Activated naive CD4-positive, alpha-beta T cell treated with Interleukin-2 at 50 U/mL for 16 hours (primary cell): ENCODE data around the gene TBL1X.
"Not testable (repeated sequence)": the region's sequence is repeated elsewhere in the genome, so short reads cannot be mapped to it uniquely, and the experiment has no call there.

Experiments
- DNase-seq: peaks from one replicate; pipeline ENCODE4 v3.0.0-alpha.2; 2020

TBL1X gene

DNA sequence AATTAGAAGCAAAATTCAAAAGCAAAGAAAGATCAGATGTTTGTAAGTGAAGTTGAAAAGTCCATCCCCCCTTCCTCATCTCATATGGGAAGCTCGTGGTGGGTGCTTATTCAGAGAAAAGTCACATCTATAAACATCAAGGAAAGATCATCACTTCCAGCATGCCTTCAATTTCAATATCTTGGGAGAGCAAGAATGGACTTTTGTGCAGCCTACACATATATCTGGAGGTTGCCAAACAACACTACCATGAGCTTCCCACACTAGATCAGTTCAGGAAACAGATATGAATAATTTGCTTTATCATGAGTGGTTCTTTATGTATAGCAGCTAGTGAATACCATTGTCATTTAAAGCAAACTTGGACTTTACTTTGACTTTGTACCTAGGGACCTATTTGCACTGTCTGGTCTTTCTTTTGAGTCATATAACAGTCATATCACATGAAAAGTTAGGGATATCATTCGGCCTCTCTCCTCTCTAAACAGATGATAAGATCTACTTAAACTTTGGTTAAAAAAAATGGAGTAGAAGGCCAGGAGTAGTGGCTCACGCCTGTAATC lies 5.6 kb upstream of the TBL1X start:
- no peak for DNase-seq

DNA sequence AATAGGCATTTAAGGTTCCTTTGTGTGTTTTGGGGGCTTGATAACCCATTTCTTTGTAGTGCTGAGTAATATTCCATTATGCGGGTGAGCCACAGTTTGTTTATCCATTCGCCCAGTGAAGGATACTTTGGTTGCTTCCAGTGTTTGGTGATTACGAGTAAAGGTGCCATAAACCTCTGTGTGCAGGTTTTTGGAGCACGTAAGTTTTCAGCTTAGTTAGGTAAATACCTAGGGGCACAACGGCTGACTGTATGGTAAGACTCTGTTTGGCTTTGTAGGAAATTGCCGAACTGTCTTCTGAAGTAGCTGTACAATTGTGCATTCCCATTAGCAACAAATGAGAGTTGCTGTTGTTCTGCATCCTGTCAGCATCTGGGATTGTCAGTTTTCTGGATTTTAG lies 3.8 kb upstream of the TBL1X start:
- DNase-seq = no peak

DNA sequence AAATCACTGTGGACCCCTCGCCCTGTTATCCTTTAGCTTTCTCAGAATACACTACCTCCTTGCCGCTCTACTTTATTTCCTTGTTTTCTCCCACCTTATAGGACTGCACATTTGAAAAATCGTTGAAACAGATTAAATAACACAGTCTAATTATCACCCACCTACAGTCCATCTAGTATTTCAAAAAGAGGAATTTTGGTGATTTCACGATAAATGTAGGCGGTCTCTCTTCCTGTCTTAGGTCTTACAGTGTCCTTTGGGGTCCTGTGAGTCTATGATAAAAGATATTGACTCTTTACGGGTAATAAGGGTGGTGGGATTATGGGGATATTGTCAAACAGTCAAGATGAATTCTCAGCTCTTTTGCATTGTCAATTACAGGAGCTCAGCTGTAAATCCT lies 2.4 kb upstream of the TBL1X start:
- no peak for DNase-seq

DNA sequence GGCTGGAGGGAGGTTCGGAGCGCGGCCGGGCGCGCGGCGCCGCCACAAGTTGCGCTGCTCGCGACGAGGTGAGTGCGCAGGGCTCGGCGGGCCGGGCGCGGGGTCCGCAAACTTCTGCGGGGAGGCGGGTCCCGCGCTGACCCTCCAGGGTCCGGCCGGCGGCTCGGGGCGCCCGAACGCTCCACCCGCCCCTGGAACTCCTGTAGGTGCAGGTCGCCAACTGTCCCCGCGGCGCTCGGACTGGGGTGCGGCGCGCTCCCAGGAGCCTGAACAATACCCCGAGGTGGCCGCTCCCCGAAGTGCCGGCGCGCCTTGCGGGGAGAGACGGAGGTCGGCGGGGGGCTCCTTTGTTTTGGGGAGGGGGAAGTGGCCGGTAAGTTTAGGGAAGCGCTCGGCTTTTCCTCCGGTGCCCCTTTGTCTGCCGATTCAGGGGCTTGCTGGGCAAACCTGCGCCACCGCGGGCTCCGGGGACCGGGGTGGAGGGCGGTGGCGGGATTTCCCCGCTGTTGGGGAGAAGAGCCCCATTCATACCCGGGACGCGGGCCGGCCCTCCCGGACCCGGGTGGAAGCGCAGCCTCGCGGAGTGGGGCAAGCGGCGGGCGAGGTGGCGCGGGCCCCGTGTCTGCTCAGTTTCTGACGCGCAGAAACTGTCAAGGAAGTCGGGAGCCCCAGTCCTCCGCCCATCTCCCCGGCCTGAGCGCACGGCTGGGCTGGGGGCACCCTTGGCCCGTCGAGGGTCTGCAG lies 694 bp downstream of the TBL1X start:
- peak; percentile 42 for DNase-seq

DNA sequence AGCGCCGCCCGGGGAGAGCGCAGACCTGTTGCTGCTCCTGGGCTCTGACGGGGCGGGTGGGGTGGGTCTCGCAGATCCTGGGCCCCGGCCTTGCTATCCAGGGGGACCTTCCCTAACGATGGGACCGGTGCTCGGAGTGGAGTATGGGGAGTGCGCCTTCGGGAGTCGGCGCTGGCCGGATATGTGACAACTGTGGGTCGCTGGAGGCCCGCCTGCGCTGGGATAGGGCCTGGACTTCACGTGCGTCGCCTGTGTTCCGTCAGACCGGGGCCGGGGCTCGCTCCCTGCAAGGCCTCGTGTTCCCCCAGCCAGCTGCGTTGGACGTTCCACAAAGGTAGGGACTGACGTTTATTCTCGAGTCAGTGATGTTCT lies 1.3 kb downstream of the TBL1X start:
- DNase-seq = peak; percentile 13

DNA sequence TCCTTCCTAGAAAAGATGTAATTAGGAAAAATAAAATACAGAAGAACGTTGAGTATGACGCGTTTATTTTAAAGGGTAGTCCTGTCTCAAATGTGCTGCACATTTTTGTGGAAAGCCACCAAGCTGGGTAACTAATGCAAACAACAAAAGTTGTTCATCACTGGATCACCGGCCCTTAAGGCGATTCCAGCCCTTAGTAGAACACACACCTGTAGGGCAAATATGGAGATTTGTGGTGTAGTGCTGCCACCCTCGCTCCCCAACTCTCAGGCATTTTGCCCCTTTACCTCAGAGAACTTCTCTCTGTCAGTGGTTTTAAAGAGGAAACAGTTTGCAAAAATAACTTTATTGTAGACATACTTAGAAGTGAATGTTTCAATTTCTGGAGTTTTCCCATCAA lies 1.9 kb downstream of the TBL1X start:
- DNase-seq = no peak

DNA sequence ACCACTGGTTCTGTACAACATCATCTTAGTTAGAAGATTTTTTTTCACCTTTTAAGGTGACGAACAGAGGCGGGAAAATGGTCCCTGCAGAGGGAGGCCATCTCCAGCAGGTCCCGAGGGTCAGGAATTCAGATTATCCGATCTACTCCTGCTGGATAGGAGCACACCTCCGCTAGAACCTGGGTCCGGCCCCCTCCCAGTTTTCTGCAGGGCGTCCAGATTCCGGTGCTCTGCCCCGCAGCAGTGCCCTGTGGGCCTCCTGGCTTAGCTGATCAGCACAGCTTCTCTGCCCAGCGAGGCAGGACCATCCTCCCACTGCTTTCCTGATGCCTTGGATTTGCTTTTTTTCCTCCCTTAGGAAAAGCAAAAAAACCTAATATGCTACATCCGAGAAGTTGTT lies 2.3 kb downstream of the TBL1X start:
- no peak for DNase-seq

DNA sequence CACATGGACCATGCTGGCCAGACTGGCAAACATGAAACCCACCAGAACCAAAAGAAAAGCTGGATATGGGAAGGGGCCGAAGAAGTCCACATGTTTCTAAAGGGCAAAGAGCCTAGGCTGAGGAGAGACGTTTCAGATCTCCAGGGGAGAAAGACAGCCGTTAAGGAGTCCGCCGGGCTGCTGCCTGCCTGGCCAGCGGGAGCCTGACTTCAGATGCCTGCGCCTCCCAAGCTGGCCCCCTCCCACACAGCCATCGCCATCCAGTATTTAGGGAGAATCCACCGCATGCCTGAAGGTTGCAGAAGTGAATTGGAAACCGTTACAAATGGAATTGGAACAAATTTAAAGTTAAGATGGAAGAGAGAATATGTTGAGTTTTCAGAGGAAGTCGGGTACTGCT lies 2.9 kb downstream of the TBL1X start:
- no peak for DNase-seq

DNA sequence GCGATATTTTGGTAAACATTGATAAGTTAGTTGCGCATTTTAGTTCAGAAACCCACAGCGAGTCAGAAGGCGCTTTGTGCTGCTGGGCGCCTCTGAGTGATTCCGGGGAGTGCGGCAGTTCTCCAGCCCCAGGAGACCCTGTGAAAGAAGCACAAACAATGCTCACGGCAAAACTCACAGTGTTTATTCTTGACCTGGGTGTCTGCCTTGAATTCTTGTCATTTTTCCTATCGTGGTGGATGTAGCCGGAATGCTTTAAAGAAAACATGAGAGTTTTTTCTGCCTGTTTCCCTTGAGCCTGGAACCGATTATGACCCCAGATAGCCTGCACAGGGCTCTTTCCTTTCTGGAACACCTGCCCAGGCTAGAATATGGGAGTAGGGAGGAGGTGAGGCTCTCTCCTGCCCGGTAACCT lies 6.7 kb downstream of the TBL1X start:
- no peak for DNase-seq

DNA sequence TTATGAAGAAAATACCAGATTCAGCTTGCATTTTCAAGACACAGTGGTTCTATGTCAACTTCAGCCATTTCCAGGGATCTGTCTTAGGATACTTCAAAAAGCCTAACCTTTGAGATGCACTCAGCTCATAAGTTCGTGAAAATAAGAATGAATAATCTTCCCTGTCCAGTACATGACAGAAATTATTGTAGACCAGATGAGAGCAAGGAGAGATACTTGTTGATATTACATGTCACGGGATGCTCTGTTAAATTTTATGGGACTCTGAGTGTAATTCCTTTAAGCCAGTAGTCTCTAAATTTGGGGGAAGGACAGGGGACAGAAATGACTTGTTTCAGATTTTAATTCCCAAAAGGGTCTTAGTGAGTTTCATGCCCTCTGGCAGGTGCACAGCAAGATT lies 8.8 kb downstream of the TBL1X start:
- DNase-seq = no peak

DNA sequence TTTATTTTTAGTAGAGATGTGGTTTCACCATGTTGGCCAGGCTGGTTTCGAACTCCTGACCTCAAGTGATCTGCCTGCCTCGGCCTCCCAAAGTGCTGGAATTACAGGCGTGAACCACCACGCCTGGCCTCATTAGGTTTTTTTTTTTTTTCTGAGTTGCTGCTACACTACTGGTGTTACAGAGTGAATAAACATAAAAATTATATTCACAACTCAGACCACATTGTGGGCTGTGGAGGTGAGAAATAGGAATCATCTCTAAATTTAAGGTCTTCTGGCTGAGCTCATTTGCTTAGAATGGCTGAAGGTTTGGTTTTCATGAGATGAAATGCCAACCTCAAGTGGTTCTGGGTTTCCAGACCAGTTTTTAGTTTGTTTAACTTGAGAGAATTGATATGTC lies 10.6 kb downstream of the TBL1X start:
- not testable (repeated sequence) for DNase-seq

DNA sequence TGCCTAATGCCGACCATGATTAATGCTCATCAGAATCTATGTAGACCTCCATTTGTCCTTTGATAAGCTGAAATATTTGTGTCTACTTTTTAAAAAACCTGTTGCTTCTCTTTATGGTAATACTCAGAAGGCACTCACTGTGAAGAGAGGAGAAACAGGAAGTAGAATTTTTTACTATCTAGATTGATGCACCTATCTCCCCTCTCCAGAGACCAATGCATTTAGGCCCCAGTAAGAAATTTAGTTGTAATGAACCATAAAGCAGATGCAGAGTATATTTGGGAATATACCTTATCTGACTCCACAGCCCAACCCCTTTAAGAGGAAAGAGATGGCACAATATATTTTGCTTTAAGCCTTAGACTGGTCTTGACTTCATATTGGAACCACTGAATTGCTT lies 11.1 kb downstream of the TBL1X start:
- no peak for DNase-seq

DNA sequence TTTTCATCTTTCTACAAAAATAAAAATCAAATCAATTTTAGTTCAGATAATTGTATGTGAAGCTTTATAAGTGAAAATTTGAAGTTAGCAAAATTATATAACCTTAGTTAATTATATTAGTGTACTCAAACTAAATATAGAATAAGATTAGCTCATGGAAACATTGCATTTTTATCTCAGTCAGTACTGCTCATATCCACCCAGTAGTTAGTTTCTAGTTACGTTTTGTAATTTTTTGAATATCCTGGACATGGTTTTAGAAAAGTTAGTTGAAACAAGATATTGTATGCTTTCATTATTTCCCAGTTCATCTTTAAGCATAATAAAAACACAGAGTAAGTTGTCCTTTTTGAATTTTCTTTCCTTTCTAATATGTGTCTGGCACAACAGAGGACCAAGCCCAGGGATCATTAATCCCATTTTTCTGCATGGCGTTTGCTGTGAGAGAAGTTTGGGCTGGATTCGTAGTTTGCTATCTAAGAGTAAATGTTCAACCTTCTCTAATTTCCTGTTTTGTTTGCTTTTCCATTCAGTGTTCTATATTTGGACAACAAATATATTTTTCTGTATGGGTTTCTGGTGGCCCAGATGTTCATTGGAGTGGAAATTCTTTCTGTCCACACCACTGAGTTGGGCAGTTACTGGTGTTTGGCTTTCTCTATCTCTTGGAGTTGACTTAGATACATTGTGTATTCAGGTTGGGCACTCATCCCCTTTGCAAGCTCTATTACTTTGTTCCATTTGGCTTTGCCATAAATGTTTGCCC lies 12.1 kb downstream of the TBL1X start:
- no peak for DNase-seq

DNA sequence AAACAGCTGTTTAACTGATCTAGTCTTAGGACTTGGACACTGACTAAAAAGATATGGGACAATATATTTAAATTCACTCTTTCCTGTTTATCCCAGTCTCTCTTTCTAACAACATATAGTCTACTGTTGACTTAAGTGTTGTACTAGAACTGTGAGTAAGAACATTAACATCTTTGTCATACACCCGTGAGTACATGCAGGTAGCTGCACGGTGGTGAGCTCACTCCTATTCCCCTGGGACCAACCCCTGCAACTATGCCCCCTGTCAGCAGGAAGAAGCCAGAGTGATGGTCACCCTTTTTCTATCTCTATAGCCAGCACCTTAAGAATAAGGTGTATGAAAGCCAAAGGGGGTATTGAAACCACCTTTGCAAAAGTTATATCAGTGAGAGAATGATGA lies 17.6 kb downstream of the TBL1X start:
- no peak for DNase-seq

DNA sequence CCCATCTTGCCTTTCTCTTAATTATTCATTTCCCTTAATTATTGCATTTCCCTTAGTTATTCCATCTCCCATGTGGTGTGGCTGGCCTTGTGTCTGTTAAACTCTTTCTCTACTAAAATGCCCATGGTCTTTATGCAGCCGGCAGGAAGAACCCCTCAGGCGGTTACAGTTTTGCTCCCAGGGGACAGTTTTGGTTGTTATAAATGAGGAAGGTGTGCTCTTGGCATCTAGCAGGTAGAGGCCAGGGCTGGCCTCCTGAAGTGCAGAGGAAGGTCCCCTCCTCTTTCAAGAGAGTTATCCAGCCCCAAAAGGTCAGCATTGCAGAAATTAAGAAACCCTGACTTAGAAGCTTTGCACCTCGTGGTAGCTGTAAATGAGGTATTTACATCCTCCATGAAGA lies 18.0 kb downstream of the TBL1X start:
- DNase-seq = no peak

DNA sequence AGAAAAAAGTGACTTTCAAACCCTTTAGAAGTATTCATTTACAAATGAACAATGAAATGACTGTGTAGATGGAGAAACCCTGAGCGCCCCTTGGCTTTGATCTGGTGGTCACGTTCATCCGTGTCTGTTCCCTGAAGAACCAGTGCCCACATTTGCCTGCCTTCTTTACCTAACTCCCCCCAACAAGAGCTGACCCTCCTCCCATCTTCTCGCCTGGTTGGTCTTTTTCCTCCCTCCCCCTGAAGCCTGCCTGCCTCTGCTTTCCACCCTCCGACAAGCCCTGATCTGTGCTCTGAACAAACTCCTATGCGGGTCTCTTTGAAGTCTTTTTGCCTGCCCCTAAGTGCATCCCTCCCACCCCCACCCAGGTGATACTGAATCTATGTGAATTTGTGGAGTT lies 18.5 kb downstream of the TBL1X start:
- no peak for DNase-seq

DNA sequence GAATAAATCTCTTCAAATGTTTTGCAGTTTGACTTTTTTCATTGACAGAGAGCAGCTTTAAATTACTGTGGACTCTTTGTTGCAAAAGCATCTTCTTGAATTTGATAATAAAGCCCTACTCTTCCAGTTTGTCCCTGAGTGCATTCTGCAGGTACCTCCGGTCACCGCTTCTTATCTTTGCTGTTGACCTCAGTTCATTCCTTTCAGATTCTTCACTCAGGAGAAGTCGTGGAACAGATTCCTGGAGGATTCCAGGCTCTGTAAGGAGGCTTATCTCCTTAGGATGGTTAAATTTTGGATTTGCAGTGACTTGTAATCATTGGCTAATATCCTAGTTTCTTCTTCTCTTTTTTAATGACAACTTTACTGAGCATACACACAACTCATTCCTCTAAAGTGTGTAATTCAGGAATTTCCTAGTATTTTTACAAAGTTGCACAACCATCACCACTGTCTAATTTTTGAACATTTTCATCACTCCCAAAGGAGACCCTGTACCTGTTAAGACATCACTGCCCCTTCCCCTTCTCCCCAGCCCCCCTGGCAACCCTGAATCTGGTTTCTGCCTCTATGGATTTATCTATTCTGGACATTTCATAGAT lies 22.0 kb downstream of the TBL1X start:
- DNase-seq = no peak

DNA sequence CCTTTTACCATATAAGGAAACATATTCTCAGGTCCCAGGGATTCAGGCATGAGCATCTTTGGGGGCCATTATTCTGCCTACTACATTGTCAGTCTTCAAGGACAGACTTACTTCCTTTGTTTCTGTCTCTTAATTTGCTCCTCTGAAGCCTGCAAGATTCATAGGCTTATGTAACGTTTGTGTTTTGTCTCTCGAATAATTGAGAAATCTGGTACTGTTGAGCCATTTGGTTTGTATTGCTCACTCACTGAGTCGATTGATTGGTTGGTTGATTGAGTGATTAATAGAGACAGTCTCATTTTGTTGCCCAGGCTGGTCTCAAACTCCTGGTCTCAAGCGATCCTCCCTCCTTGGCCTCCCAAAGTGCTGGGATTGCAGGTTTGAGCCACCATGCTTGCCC lies 23.7 kb downstream of the TBL1X start:
- DNase-seq = no peak

DNA sequence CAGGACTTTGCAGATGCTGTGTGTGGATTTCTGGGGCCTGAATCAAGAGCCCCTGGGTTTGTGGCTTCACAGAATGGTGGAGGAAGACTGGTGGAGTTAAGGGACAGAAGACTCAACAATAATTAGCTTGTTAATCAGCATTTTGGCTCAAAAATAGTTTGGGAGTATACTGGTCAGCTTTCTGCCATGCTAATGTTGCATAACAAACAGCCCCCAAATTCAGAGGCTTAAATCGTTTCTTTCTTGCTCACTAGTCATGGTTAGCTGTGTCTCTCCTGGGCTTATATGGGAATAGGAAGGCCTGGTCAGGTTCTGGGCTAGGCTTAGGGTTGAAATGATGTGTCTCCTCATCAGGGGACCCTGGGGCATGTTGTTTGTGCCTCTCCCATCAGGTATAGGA lies 24.4 kb downstream of the TBL1X start:
- DNase-seq = no peak

DNA sequence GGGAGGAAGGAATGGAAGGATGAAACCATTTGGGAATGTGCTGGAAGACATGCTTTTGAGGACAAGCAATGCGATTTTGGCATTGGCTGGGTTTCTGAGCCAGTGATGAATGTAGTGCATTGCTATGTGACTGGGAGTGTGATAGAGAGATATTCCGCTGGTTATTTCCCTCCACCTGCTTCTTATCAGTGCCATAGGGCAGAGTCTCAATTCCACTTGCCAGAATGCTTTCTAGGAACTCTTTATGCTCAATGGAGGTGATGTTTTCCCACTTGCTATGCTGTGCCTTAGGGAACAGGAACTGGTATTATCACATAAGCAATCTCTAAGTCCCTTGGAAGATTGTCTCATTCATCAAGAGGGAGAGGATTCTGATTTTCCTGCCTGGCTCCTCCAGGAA lies 28.0 kb downstream of the TBL1X start:
- DNase-seq = no peak

DNA sequence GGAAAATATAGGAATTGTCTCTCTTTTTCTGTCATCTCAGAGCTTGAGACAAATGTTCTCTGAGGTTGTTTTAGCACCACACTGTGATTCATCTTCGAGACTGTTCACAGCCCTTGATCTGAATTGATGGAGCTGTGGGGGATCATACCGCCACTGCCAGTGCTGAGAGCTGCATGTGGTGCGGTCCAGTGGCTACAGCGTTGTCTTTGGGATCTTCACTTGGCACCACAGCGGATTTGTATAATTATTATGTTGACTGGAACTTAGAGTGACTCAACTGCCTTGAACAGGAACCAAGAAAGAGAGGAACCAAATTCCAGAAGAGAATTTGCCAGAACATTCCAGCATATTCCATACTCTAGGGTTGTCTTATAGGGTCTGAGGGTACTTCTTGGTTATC lies 29.1 kb downstream of the TBL1X start:
- DNase-seq = no peak

DNA sequence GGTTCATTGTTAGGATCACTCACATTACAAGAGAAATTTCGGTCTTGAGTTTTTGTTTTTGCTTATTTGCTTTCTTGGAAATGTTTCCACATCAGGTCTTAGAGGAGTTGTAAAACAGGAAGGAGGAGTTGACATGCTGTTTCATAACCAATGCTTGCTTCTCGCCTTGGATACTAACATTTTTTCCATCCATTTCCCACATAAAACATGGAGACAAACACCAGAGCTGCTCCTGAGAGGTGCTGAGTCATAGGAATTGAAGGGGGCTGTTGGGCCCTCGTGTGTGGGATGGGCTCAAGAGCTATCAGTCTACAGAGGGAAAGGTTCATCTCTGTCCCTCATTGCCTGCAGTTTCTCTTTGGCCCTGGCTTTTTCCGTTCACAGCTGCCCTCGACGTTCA lies 29.9 kb downstream of the TBL1X start:
- DNase-seq = no peak

DNA sequence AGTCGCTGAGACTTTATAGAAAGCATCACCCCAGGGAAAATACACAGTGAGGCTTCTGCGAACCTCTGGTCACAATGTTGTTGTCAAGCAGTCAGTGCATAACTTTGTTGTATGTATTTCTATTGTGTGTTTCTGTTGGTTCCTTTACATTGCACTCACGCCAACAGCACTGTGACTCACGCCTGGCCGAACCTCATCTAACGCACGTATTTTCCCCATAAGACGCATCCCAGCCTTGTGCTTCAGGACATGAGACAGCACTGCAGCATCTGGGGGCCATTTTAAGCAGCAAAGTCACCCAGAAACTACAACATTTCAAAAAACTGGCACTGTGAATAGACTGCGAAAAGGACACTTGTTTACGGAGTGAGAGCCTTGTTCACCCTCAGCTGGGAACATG lies 30.6 kb downstream of the TBL1X start:
- DNase-seq = no peak

DNA sequence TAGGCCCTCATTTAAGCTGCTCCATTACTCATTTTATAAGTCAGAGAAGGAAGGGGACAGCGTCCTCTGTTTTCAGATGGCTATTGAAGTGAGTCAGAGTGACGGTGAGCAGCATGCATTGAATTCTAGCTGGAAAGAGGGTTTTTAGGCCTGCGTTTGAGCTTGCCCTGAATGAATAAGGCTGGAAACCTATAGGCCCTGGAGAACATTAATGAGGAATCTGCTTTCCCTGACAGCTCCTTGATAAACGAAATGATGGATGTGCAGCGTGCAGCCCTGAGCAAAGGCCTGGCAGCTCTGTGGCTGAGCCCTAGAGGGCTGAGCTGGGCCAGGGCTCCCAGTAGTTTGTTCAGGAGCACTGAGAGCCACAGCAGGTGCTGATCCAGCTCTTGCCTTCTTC lies 33.4 kb downstream of the TBL1X start:
- no peak for DNase-seq
